ENCODE results near the gene SCPEP1.
A peak's percentile ranks its signal among the peaks of the same experiment; 100 is the strongest.

Gene SCPEP1

GRCh38 chr17:56977673-56978395, at the start of gene SCPEP1:
Gene SCPEP1, plus strand, starts transcription at chr17:56978131. Its CDS starts 29 bp downstream, at chr17:56978160.
- no peak for TF ChIP-seq CTCF (IDR thresholded peaks at IDR 0.05; ENCODE audit: control extremely low read depth, extremely low read depth, low read depth, missing control alignments)
- peak; percentile 96 for DNase-seq (ENCODE audit: extremely low spot score)
- ChIA-PET POLR2A (interaction anchor here (0.6 to 1.2 kb wide), 2 partner anchors 28 to 64 kb away, joined by 3 to 4 read pairs; no protein-coding TSS in a partner anchor), CTCF (interaction anchor here (0.8 to 3.5 kb wide), 5 partner anchors 17 to 158 kb away, joined by 3 to 17 read pairs (median 3); partner anchors contain the start of gene COIL)

GRCh38 chr17:56928586-56928985, 49.3 kb upstream of the SCPEP1 start:
- ChIA-PET CTCF (interaction anchor here (1.2 to 2.4 kb wide), 2 partner anchors 11 to 109 kb away, joined by 3 to 8 read pairs; no protein-coding TSS in a partner anchor), POLR2A (no interaction called here)
- no peak for TF ChIP-seq CTCF (IDR thresholded peaks at IDR 0.05; ENCODE audit: control extremely low read depth, extremely low read depth, low read depth, missing control alignments)
- no peak for DNase-seq (ENCODE audit: extremely low spot score)

- DNase-seq (ENCODE audit: extremely low spot score): no peak
- CTCF ChIA-PET: interaction anchor here (2.4 to 2.5 kb wide), 2 partner anchors 10 to 110 kb away, joined by 8 to 10 read pairs; no protein-coding TSS in a partner anchor
- no peak for TF ChIP-seq CTCF (IDR thresholded peaks at IDR 0.05; ENCODE audit: control extremely low read depth, extremely low read depth, low read depth, missing control alignments)
- POLR2A ChIA-PET: interaction anchor here (0.7 kb wide), 1 partner anchor 60 kb away, joined by 3 read pairs; no protein-coding TSS in a partner anchor
Measured at GRCh38 chr17:56929362-56929969, 48.5 kb upstream of the SCPEP1 start.

GRCh38 chr17:56930739-56931337, 47.1 kb upstream of the SCPEP1 start:
- no peak for TF ChIP-seq CTCF (IDR thresholded peaks at IDR 0.05; ENCODE audit: control extremely low read depth, extremely low read depth, low read depth, missing control alignments)
- POLR2A ChIA-PET: no interaction called here
- CTCF ChIA-PET: interaction anchor here (1.0 to 4.2 kb wide), 5 partner anchors 9 to 114 kb away, joined by 3 to 23 read pairs (median 9); no protein-coding TSS in a partner anchor
- no peak for DNase-seq (ENCODE audit: extremely low spot score)

- no peak for TF ChIP-seq CTCF (IDR thresholded peaks at IDR 0.05; ENCODE audit: control extremely low read depth, extremely low read depth, low read depth, missing control alignments)
- no peak for DNase-seq (ENCODE audit: extremely low spot score)
- ChIA-PET POLR2A (interaction anchor here (0.6 kb wide), 1 partner anchor 10 kb away, joined by 4 read pairs; no protein-coding TSS in a partner anchor), CTCF (interaction anchor here (1.6 to 4.2 kb wide), 4 partner anchors 23 to 153 kb away, joined by 4 to 23 read pairs (median 8); no protein-coding TSS in a partner anchor)
Measured at GRCh38 chr17:56933151-56933745, 44.7 kb upstream of the SCPEP1 start.

- ChIA-PET CTCF (interaction anchor here (4.2 kb wide), 1 partner anchor 114 kb away, joined by 23 read pairs; no protein-coding TSS in a partner anchor), POLR2A (no interaction called here)
- no peak for DNase-seq (ENCODE audit: extremely low spot score)
Measured at GRCh38 chr17:56933868-56934267, 44.1 kb upstream of the SCPEP1 start.

More at GRCh38 chr17:56933868-56934267, 44.1 kb upstream of the SCPEP1 start:
- TF ChIP-seq CTCF (IDR thresholded peaks at IDR 0.05; ENCODE audit: control extremely low read depth, extremely low read depth, low read depth, missing control alignments): no peak

All from GM10248 (cell line).